HG03342 (cell line): ENCODE data around the gene HES5.

Experiments
- ATAC-seq: cut with Tn5 transposase; IDR thresholded peaks from one replicate; pipeline ENCODE4 v1.9.1; 2021; ENCODE audit warnings: mild to moderate bottlenecking, moderate library complexity; ENCODE audit not compliant: unreplicated experiment

HES5 gene

GRCh38 chr1:2533365-2533764, 3.3 kb upstream of the HES5 start:
- ATAC-seq = no peak

- ATAC-seq = no peak
Observed at GRCh38 chr1:2532485-2533160, 2.6 kb upstream of the HES5 start.

- no peak for ATAC-seq
Observed at GRCh38 chr1:2530513-2531361, 674 bp upstream of the HES5 start.

GRCh38 chr1:2528966-2529783, 888 bp downstream of the HES5 start:
- ATAC-seq = no peak

GRCh38 chr1:2528611-2528965, 1.5 kb downstream of the HES5 start:
- no peak for ATAC-seq

GRCh38 chr1:2528016-2528415, 2.0 kb downstream of the HES5 start:
- no peak for ATAC-seq

- no peak for ATAC-seq
Observed at GRCh38 chr1:2527556-2527860, 2.6 kb downstream of the HES5 start.

- ATAC-seq = peak; percentile 25
Observed at GRCh38 chr1:2526824-2527555, 3.1 kb downstream of the HES5 start.

GRCh38 chr1:2525920-2526823, 3.9 kb downstream of the HES5 start, which contains the start of gene PANK4:
PANK4 (minus strand) TSS chr1:2526596; CDS start chr1:2526587, 9 bp downstream.
- peak; percentile 87 for ATAC-seq

- no peak for ATAC-seq
Observed at GRCh38 chr1:2525572-2525919, 4.5 kb downstream of the HES5 start.

GRCh38 chr1:2523891-2524609, 6.0 kb downstream of the HES5 start:
- no peak for ATAC-seq

GRCh38 chr1:2523191-2523890, 6.7 kb downstream of the HES5 start:
- ATAC-seq = no peak

- no peak for ATAC-seq
Observed at GRCh38 chr1:2522230-2522629, 7.8 kb downstream of the HES5 start.

- no peak for ATAC-seq
Observed at GRCh38 chr1:2520806-2521205, 9.3 kb downstream of the HES5 start.

GRCh38 chr1:2520206-2520605, 9.9 kb downstream of the HES5 start:
- no peak for ATAC-seq

GRCh38 chr1:2519729-2520128, 10.3 kb downstream of the HES5 start:
- no peak for ATAC-seq

GRCh38 chr1:2519029-2519685, 10.9 kb downstream of the HES5 start:
- ATAC-seq = no peak

GRCh38 chr1:2518528-2518927, 11.5 kb downstream of the HES5 start:
- no peak for ATAC-seq
